Endodermal cell (in vitro differentiated cells): ENCODE measurements around the gene PERCC1. TPM values are rescaled to one million over a fixed set of nuclear protein-coding genes. Genes with fewer than 3 reads are reported as not detected.

ENCODE experiments used
- DNase-seq: peaks from one replicate; pipeline ENCODE4 v3.0.0-alpha.2; 2017
- H3K27ac ChIP-seq: 2 replicates; pipeline ENCODE4 v1.5.1; 2013; ENCODE audit warnings: mild to moderate bottlenecking, low read depth, low read length, moderate library complexity
- H3K27me3 ChIP-seq: 2 replicates; pipeline ENCODE4 v1.6.1; 2013; ENCODE audit warnings: mild to moderate bottlenecking, low read length, moderate library complexity; ENCODE audit not compliant: insufficient read depth, control insufficient read depth, poor library complexity, severe bottlenecking
- H3K36me3 ChIP-seq: 2 replicates; pipeline ENCODE4 v1.7.0; 2013; ENCODE audit warnings: mild to moderate bottlenecking, low read length, moderate library complexity; ENCODE audit not compliant: control insufficient read depth, insufficient read depth
- H3K4me1 ChIP-seq: one replicate; pipeline ENCODE4 v1.7.0; 2013; ENCODE audit warnings: low read length; ENCODE audit not compliant: control insufficient read depth, insufficient read depth
- H3K4me3 ChIP-seq: 2 replicates; pipeline ENCODE4 v1.5.1; 2013; ENCODE audit warnings: mild to moderate bottlenecking, low read length, moderate library complexity
- H3K9ac ChIP-seq: 2 replicates; pipeline ENCODE4 v1.6.1; 2013; ENCODE audit warnings: mild to moderate bottlenecking, low read length, moderate library complexity; ENCODE audit not compliant: poor library complexity, severe bottlenecking; ENCODE audit errors: extremely low read depth
- H3K9me3 ChIP-seq: 2 replicates; pipeline ENCODE4 v1.6.1; 2013; ENCODE audit warnings: mild to moderate bottlenecking, low read length, moderate library complexity; ENCODE audit not compliant: control insufficient read depth
- H3K27ac Mint-ChIP-seq: 2 replicates; pipeline ENCODE4 v1.8.0; 2020; ENCODE audit warnings: mixed read lengths
- H3K27me3 Mint-ChIP-seq: 2 replicates; pipeline ENCODE4 v1.8.0; 2021; ENCODE audit warnings: mild to moderate bottlenecking, mixed read lengths; ENCODE audit not compliant: insufficient read depth
- H3K36me3 Mint-ChIP-seq: 2 replicates; pipeline ENCODE4 v1.8.0; 2020; ENCODE audit warnings: low read depth, mixed read lengths
- H3K4me1 Mint-ChIP-seq: 2 replicates; pipeline ENCODE4 v1.8.0; 2020; ENCODE audit warnings: mixed read lengths
- H3K4me3 Mint-ChIP-seq: 2 replicates; pipeline ENCODE4 v1.8.0; 2020; ENCODE audit warnings: mild to moderate bottlenecking, moderate library complexity, mixed read lengths
- H3K9me3 Mint-ChIP-seq: 2 replicates; pipeline ENCODE4 v1.8.0; 2020; ENCODE audit warnings: mild to moderate bottlenecking, mixed read lengths
- CTCF ChIP-seq: fragments of 200-600 bp; sonication (generic); conservative IDR thresholded peaks from 2 replicates; pipeline ENCODE4 v1.5.0; 2021; ENCODE audit warnings: antibody characterized with exemption, mild to moderate bottlenecking
- WGBS, 2 experiments: methylation state at CpG; one replicate each; pipeline versions ENCODE4 v1.1.5 to v1.1.7; 2013; ENCODE audit warnings: missing lambda C conversion rate in 2 of 2, mixed read lengths in 1 of 2; ENCODE audit not compliant: insufficient coverage in 1 of 2, insufficient read length in 1 of 2; 5-methylcytosine and 5-hydroxymethylcytosine counted together
- long read RNA-seq, 4 experiments: library from polyadenylated mRNA in 2 of 4; library from RNA in 1 of 4; library from capped mRNA in 1 of 4; stranded (forward) in 3 of 4; unstranded in 1 of 4; transcript quantifications; one replicate each; pipeline ENCODE4 v2.0.0, GENCODE V29; 2020 to 2021; ENCODE audit warnings: inconsistent platforms in 1 of 4
- polyA plus RNA-seq, 2 experiments: library from polyadenylated mRNA; stranded (reverse); fragments of 50-300 nt; gene quantifications; one replicate each; pipeline ENCODE4 v1.2.3, GENCODE V29; 2013
- total RNA-seq, 2 donors: library from RNA; stranded (reverse); fragmentation: NEBNext Ultra II Directional in 1 of 2; extraction: Animal tissue kit (Norgen Biotek cat#: 25700) in 1 of 2; gene quantifications; 2 replicates in 1 of 2; 3 replicates in 1 of 2; pipeline ENCODE4 v1.2.1, GENCODE V29; 2021

The PERCC1 gene
- total RNA-seq = under 1 TPM; 0.51 to 0.79 TPM
- not detected for polyA plus RNA-seq (2013, experiment 1 of 2)
- polyA plus RNA-seq (2013, experiment 2 of 2) = not detected
- long read RNA-seq, experiment 1 = 0 reads
- long read RNA-seq, experiment 2, partial matches to known transcripts = 0 of 1 reads
- long read RNA-seq, experiment 2, other reads (novel, unspliced or antisense) = 0 of 1 reads
- long read RNA-seq, experiment 3 = 0 reads
- long read RNA-seq, experiment 4 = 0 reads

- H3K27me3 ChIP-seq = no peaks in the 10 kb centered on the region
- 86 to 89% methylated on average over 24 to 35 of the region's 35 CpGs for WGBS, 2 experiments
Observed at GRCh38 chr16:1430759-1431496, at the start of gene PERCC1. TSS of gene PERCC1 (plus strand) at chr16:1431078. CDS start at chr16:1432594, 1,516 bp downstream.

GRCh38 chr16:1381612-1382406 lies 49.1 kb upstream of the PERCC1 start:
- no peak overlapping the region for H3K4me3 ChIP-seq
- H3K4me1 Mint-ChIP-seq = peaks cover 16% of the 10 kb centered on the region
- H3K9ac ChIP-seq = no peak overlapping the region
- H3K36me3 ChIP-seq = no peaks in the 10 kb centered on the region
- H3K27ac ChIP-seq = no peak overlapping the region
- H3K4me3 Mint-ChIP-seq = no peak overlapping the region
- no peaks in the 10 kb centered on the region for H3K9me3 Mint-ChIP-seq
- DNase-seq = no peak
- peaks cover 28% of the 10 kb centered on the region for H3K36me3 Mint-ChIP-seq
- WGBS, 2 experiments = 91 to 93% methylated on average over 8 to 9 of the region's 9 CpGs
- TF ChIP-seq CTCF = no peak
- H3K27ac Mint-ChIP-seq = no peak overlapping the region
- H3K27me3 Mint-ChIP-seq = no peaks in the 10 kb centered on the region
- H3K9me3 ChIP-seq = no peaks in the 10 kb centered on the region
- H3K27me3 ChIP-seq = no peaks in the 10 kb centered on the region
- peaks cover 12% of the 10 kb centered on the region for H3K4me1 ChIP-seq

More at GRCh38 chr16:1430759-1431496, at the start of gene PERCC1:
- peak; percentile 26 for TF ChIP-seq CTCF
- Histone ChIP-seq H3K27ac (peak within 1 kb of the TSS; percentile 57), H3K4me3 (no peak within 1 kb of the TSS), H3K4me1 (no peaks in the 10 kb centered on the region), H3K9me3 (no peaks in the 10 kb centered on the region), H3K9ac (no peak within 1 kb of the TSS), H3K36me3 (no peaks in the 10 kb centered on the region)
- DNase-seq = no peak
- Mint-ChIP-seq H3K27me3 (no peaks in the 10 kb centered on the region), H3K9me3 (no peaks in the 10 kb centered on the region), H3K36me3 (no peaks in the 10 kb centered on the region), H3K4me1 (peaks cover 3% of the 10 kb centered on the region), H3K4me3 (no peak within 1 kb of the TSS), H3K27ac (no peak within 1 kb of the TSS)

- DNase-seq = no peak
- no peaks in the 10 kb centered on the region for H3K27me3 Mint-ChIP-seq
- WGBS, 2 experiments = 93 to 94% methylated on average over 13 to 18 of the region's 18 CpGs
Observed at GRCh38 chr16:1383556-1383955, 47.3 kb upstream of the PERCC1 start.

More at GRCh38 chr16:1383556-1383955, 47.3 kb upstream of the PERCC1 start:
- no peak for TF ChIP-seq CTCF
- Histone ChIP-seq H3K9me3 (no peaks in the 10 kb centered on the region), H3K4me1 (peaks cover under 1% of the 10 kb centered on the region), H3K4me3 (no peak overlapping the region), H3K36me3 (no peaks in the 10 kb centered on the region), H3K27me3 (no peaks in the 10 kb centered on the region), H3K9ac (no peak overlapping the region), H3K27ac (no peak overlapping the region)
- Mint-ChIP-seq H3K9me3 (no peaks in the 10 kb centered on the region), H3K36me3 (peaks cover 30% of the 10 kb centered on the region), H3K27ac (no peak overlapping the region), H3K4me1 (peaks cover 7% of the 10 kb centered on the region), H3K4me3 (no peak overlapping the region)
